Fibroblast of lung (primary cell): Measurements from ENCODE around the gene APEX2.

Source experiments
- EZH2 ChIP-seq: IDR thresholded peaks from 2 replicates; pipeline ENCODE4 v1.5.1; 2012; ENCODE audit warnings: low read length, control low read depth, mild to moderate bottlenecking; ENCODE audit errors: missing control alignments
- TF ChIP-seq, protein P1 (sequence below), 2 donors: IDR thresholded peaks in 1 of 2; conservative IDR thresholded peaks in 1 of 2; 1 replicate in 1 of 2; 2 replicates in 1 of 2; pipeline ENCODE4 v1.5.1; 2011 to 2012; ENCODE audit warnings: low read length in 2 of 2, control low read depth in 1 of 2, inconsistent platforms in 1 of 2, low read depth in 1 of 2, mild to moderate bottlenecking in 1 of 2

DNA sequence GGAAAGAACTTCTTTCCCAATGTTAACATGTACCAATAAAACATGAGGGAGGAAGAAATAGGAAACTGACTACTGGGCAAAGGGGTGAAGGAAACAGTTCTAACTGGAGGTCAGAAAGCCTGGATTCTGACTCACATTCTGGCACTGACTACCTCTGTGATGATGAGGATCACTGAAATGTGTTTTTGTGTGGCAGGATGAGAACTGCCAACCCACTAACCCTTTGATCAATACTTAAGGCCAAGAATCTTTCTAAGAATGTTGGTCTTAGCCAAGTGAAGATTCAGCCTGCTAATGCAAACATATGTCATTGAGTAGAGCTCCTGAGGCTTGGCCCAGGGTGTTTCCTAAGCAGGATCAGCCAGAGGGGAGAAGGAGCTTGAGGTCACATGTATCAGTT lies 26.0 kb downstream of the APEX2 start:
- no peak for TF ChIP-seq EZH2
- TF ChIP-seq, protein P1, sequence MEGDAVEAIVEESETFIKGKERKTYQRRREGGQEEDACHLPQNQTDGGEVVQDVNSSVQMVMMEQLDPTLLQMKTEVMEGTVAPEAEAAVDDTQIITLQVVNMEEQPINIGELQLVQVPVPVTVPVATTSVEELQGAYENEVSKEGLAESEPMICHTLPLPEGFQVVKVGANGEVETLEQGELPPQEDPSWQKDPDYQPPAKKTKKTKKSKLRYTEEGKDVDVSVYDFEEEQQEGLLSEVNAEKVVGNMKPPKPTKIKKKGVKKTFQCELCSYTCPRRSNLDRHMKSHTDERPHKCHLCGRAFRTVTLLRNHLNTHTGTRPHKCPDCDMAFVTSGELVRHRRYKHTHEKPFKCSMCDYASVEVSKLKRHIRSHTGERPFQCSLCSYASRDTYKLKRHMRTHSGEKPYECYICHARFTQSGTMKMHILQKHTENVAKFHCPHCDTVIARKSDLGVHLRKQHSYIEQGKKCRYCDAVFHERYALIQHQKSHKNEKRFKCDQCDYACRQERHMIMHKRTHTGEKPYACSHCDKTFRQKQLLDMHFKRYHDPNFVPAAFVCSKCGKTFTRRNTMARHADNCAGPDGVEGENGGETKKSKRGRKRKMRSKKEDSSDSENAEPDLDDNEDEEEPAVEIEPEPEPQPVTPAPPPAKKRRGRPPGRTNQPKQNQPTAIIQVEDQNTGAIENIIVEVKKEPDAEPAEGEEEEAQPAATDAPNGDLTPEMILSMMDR (conservative IDR thresholded peaks at IDR 0.05 in 1 of 2, IDR thresholded peaks at IDR 0.05 in 1 of 2; ENCODE audit: low read depth in 1 of 2, low read length in 2 of 2): no peak
